Large intestine (tissue), 3 donors: ENCODE results near the gene KRCC1. TPM values are rescaled to one million over a fixed set of nuclear protein-coding genes. Genes with fewer than 3 reads are reported as not detected.

Experiments
- DNase-seq, 2 donors: peaks; one replicate each; pipeline versions ENCODE4 v3.0.0 to v3.0.0-alpha.2; 2013
- H3K27ac ChIP-seq: one replicate; pipeline ENCODE4 v1.5.1; 2013; ENCODE audit warnings: low read length
- H3K27me3 ChIP-seq: 2 replicates; pipeline ENCODE4 v1.6.1; 2013; ENCODE audit warnings: low read length; ENCODE audit not compliant: control insufficient read depth, insufficient read depth
- H3K36me3 ChIP-seq: 2 replicates; pipeline ENCODE4 v1.6.1; 2013; ENCODE audit warnings: low read length; ENCODE audit not compliant: control insufficient read depth, insufficient read depth
- H3K4me1 ChIP-seq: one replicate; pipeline ENCODE4 v1.6.1; 2013; ENCODE audit warnings: low read length; ENCODE audit not compliant: control insufficient read depth, insufficient read depth
- H3K4me3 ChIP-seq: one replicate; pipeline ENCODE4 v1.5.1; 2013; ENCODE audit warnings: low read length
- H3K9me3 ChIP-seq: one replicate; pipeline ENCODE4 v1.6.1; 2013; ENCODE audit warnings: mild to moderate bottlenecking, low read depth, low read length, moderate library complexity; ENCODE audit not compliant: control insufficient read depth
- WGBS: methylation state at CpG from one replicate; pipeline ENCODE4 v1.1.5; 2013; ENCODE audit warnings: low lambda C conversion rate; ENCODE audit not compliant: insufficient coverage; 5-methylcytosine and 5-hydroxymethylcytosine counted together
- polyA plus RNA-seq: library from polyadenylated mRNA; unstranded; fragments of 120-200 nt; gene quantifications from one replicate; pipeline ENCODE4 v1.2.1, GENCODE V29; 2013

KRCC1 gene
- polyA plus RNA-seq, 1 donor = 39.4 TPM

- H3K9me3 ChIP-seq = no peaks in the 10 kb centered on the region
- H3K27me3 ChIP-seq = no peaks in the 10 kb centered on the region
- no peak overlapping the region for H3K4me3 ChIP-seq
- no peak overlapping the region for H3K27ac ChIP-seq
- no peaks in the 10 kb centered on the region for H3K4me1 ChIP-seq
- no peak for DNase-seq
- WGBS = no CpG with 5 or more reads among the region's 2 CpGs
- H3K36me3 ChIP-seq = no peaks in the 10 kb centered on the region
Observed at GRCh38 chr2:88080545-88080944, 25.0 kb upstream of the KRCC1 start.

GRCh38 chr2:88078643-88079172 lies 23.1 kb upstream of the KRCC1 start:
- no CpG with 5 or more reads among the region's 3 CpGs for WGBS
- H3K27me3 ChIP-seq = no peaks in the 10 kb centered on the region
- no peak overlapping the region for H3K27ac ChIP-seq
- no peaks in the 10 kb centered on the region for H3K9me3 ChIP-seq
- no peak overlapping the region for H3K4me3 ChIP-seq
- no peaks in the 10 kb centered on the region for H3K4me1 ChIP-seq
- DNase-seq = no peak
- no peaks in the 10 kb centered on the region for H3K36me3 ChIP-seq

GRCh38 chr2:88077080-88077479 lies 21.5 kb upstream of the KRCC1 start:
- H3K4me1 ChIP-seq = no peaks in the 10 kb centered on the region
- WGBS = no CpG with 5 or more reads among the region's 8 CpGs
- H3K36me3 ChIP-seq = no peaks in the 10 kb centered on the region
- no peaks in the 10 kb centered on the region for H3K9me3 ChIP-seq
- no peak for DNase-seq
- no peak overlapping the region for H3K27ac ChIP-seq
- H3K4me3 ChIP-seq = no peak overlapping the region
- H3K27me3 ChIP-seq = no peaks in the 10 kb centered on the region

GRCh38 chr2:88074854-88075292 lies 19.3 kb upstream of the KRCC1 start:
- Histone ChIP-seq H3K9me3 (no peaks in the 10 kb centered on the region), H3K27ac (no peak overlapping the region)
- DNase-seq = no peak

GRCh38 chr2:88074150-88074549 lies 18.6 kb upstream of the KRCC1 start:
- no peak for DNase-seq
- Histone ChIP-seq H3K4me3 (no peak overlapping the region), H3K36me3 (no peaks in the 10 kb centered on the region), H3K27ac (no peak overlapping the region), H3K27me3 (no peaks in the 10 kb centered on the region), H3K4me1 (no peaks in the 10 kb centered on the region), H3K9me3 (no peaks in the 10 kb centered on the region)

More at GRCh38 chr2:88074854-88075292, 19.3 kb upstream of the KRCC1 start:
- H3K27me3 ChIP-seq = no peaks in the 10 kb centered on the region
- no peak overlapping the region for H3K4me3 ChIP-seq
- no peaks in the 10 kb centered on the region for H3K4me1 ChIP-seq
- H3K36me3 ChIP-seq = no peaks in the 10 kb centered on the region
- WGBS = 57% methylated on average over 1 of the region's 4 CpGs

GRCh38 chr2:88071365-88071764 lies 15.8 kb upstream of the KRCC1 start:
- H3K27ac ChIP-seq = no peak overlapping the region
- no CpG with 5 or more reads among the region's 2 CpGs for WGBS

GRCh38 chr2:88070055-88070454 lies 14.5 kb upstream of the KRCC1 start:
- no peak for DNase-seq
- no peak overlapping the region for H3K4me3 ChIP-seq
- H3K27ac ChIP-seq = no peak overlapping the region
- H3K27me3 ChIP-seq = no peaks in the 10 kb centered on the region
- no peaks in the 10 kb centered on the region for H3K9me3 ChIP-seq
- no peaks in the 10 kb centered on the region for H3K36me3 ChIP-seq
- WGBS = 92% methylated on average over 1 of the region's 1 CpG
- no peaks in the 10 kb centered on the region for H3K4me1 ChIP-seq

More at GRCh38 chr2:88071365-88071764, 15.8 kb upstream of the KRCC1 start:
- Histone ChIP-seq H3K4me1 (no peaks in the 10 kb centered on the region), H3K36me3 (no peaks in the 10 kb centered on the region), H3K4me3 (no peak overlapping the region), H3K27me3 (no peaks in the 10 kb centered on the region), H3K9me3 (no peaks in the 10 kb centered on the region)
- DNase-seq = no peak

- no peak overlapping the region for H3K4me3 ChIP-seq
- no peaks in the 10 kb centered on the region for H3K36me3 ChIP-seq
- H3K4me1 ChIP-seq = no peaks in the 10 kb centered on the region
- H3K9me3 ChIP-seq = no peaks in the 10 kb centered on the region
- no peaks in the 10 kb centered on the region for H3K27me3 ChIP-seq
- no peak overlapping the region for H3K27ac ChIP-seq
- no peak for DNase-seq
Observed at GRCh38 chr2:88069117-88069516, 13.5 kb upstream of the KRCC1 start.

- no peaks in the 10 kb centered on the region for H3K9me3 ChIP-seq
- H3K36me3 ChIP-seq = no peaks in the 10 kb centered on the region
- H3K27ac ChIP-seq = no peak overlapping the region
- no peak overlapping the region for H3K4me3 ChIP-seq
- H3K27me3 ChIP-seq = no peaks in the 10 kb centered on the region
- whole genome bisulfite sequencing = no CpG with 5 or more reads among the region's 2 CpGs
- H3K4me1 ChIP-seq = no peaks in the 10 kb centered on the region
- no peak for DNase-seq
Observed at GRCh38 chr2:88068044-88068443, 12.5 kb upstream of the KRCC1 start.

- Histone ChIP-seq H3K27ac (no peak within 1 kb of the TSS), H3K27me3 (no peaks in the 10 kb centered on the region), H3K36me3 (no peaks in the 10 kb centered on the region), H3K9me3 (no peaks in the 10 kb centered on the region), H3K4me3 (no peak within 1 kb of the TSS), H3K4me1 (no peaks in the 10 kb centered on the region)
- no peak for DNase-seq
- no CpG with 5 or more reads among the region's 8 CpGs for WGBS
Observed at GRCh38 chr2:88067598-88067997, 12.0 kb upstream of the KRCC1 start, which contains the start of gene SMYD1. TSS of gene SMYD1 (plus strand) at chr2:88067825. CDS start at chr2:88067865, 40 bp downstream.

- H3K4me3 ChIP-seq = no peak overlapping the region
- H3K36me3 ChIP-seq = no peaks in the 10 kb centered on the region
- H3K9me3 ChIP-seq = no peaks in the 10 kb centered on the region
- DNase-seq = no peak
- H3K27ac ChIP-seq = no peak overlapping the region
- H3K27me3 ChIP-seq = no peaks in the 10 kb centered on the region
- no peaks in the 10 kb centered on the region for H3K4me1 ChIP-seq
- no CpG with 5 or more reads among the region's 5 CpGs for WGBS
Observed at GRCh38 chr2:88067189-88067588, 11.6 kb upstream of the KRCC1 start.
